ENCODE data around the gene HS3ST3A1.

- no peak for TF ChIP-seq POLR2A (IDR thresholded peaks at IDR 0.05; ENCODE audit: low read length)
- TF ChIP-seq GATA1 (IDR thresholded peaks at IDR 0.05; ENCODE audit: low read depth, low read length), result no peak
Observed at GRCh38 chr17:13587487-13588338, 14.0 kb downstream of the HS3ST3A1 start.
